Measurements from ENCODE around the gene CCL13. TPM values are rescaled to one million over a fixed set of nuclear protein-coding genes. Genes with fewer than 3 reads are reported as not detected.

The CCL13 gene
- total and polyA plus RNA-seq, 2 of the 8 experiments (the other 6 are each of a cell fraction or from before 2014, with no cell fraction given), result not detected

GRCh38 chr17:34375426-34375997, 19.2 kb downstream of the CCL13 start:
- Histone ChIP-seq H3K4me2 (ENCODE audit: insufficient read depth in 1 of 2, low read depth in 2 of 2, low read length in 2 of 2) (no peak overlapping the region), H3K36me3 (ENCODE audit: control insufficient read depth in 2 of 4, insufficient read depth in 4 of 4, low read length in 3 of 4) (no peaks in the 10 kb centered on the region), H2AK5ac (ENCODE audit: low read depth, low read length) (no peak overlapping the region), H2BK15ac (ENCODE audit: low read length) (no peak overlapping the region), H3K27me3 (replicated peaks in 1 of 4; ENCODE audit: control insufficient read depth in 3 of 4, extremely low read depth in 1 of 4, insufficient read depth in 3 of 4, low read length in 3 of 4) (no peaks in the 10 kb centered on the region), H2BK20ac (ENCODE audit: low read length) (no peak overlapping the region), H4K91ac (replicated peaks; ENCODE audit: insufficient read length, low read length) (no peak overlapping the region), H3K23ac (ENCODE audit: insufficient read length) (no peak overlapping the region), H3K9ac (replicated peaks in 1 of 4; ENCODE audit: extremely low read depth in 1 of 4, low read depth in 3 of 4, low read length in 3 of 4) (no peak overlapping the region), H3K56ac (replicated peaks; ENCODE audit: insufficient read length, low read depth, low read length) (no peak overlapping the region), H3K9me3 (ENCODE audit: insufficient read depth in 2 of 2, low read depth in 1 of 2, low read length in 1 of 2) (no peaks in the 10 kb centered on the region), H4K5ac (ENCODE audit: insufficient read length, low read depth, low read length) (no peak overlapping the region), H2BK12ac (ENCODE audit: low read depth, low read length) (no peak overlapping the region), H3K27ac (ENCODE audit: low read depth, low read length) (no peak overlapping the region), H3K14ac (ENCODE audit: insufficient read length) (no peak overlapping the region), H3K79me2 (ENCODE audit: control insufficient read depth in 1 of 2, insufficient read depth in 2 of 2, low read length in 2 of 2) (no peaks in the 10 kb centered on the region), H2BK5ac (ENCODE audit: low read depth, low read length) (no peak overlapping the region), H4K8ac (ENCODE audit: extremely low read depth, insufficient read depth, low read length) (no peak overlapping the region), H3K18ac (ENCODE audit: extremely low read depth, low read length) (no peak overlapping the region), H3K4ac (replicated peaks; ENCODE audit: insufficient read length, low read depth, low read length) (no peak overlapping the region), H2BK120ac (replicated peaks; ENCODE audit: low read depth, low read length) (no peak overlapping the region), H4K20me1 (replicated peaks in 1 of 2; ENCODE audit: control insufficient read depth in 1 of 2, insufficient read depth in 2 of 2, low read length in 2 of 2) (no peaks in the 10 kb centered on the region), H3K4me3 (ENCODE audit: extremely low read depth in 1 of 4, insufficient read depth in 2 of 4, low read depth in 3 of 4, low read length in 4 of 4) (no peak overlapping the region), H3K23me2 (ENCODE audit: low read depth, low read length) (no peaks in the 10 kb centered on the region), H3K79me1 (ENCODE audit: low read depth, low read length) (no peaks in the 10 kb centered on the region), H3K4me1 (replicated peaks in 1 of 4; ENCODE audit: control insufficient read depth in 3 of 4, insufficient read depth in 4 of 4, low read length in 3 of 4) (no peaks in the 10 kb centered on the region), H2AFZ (ENCODE audit: low read length) (no peak overlapping the region)
- 95% methylated on average over 11 of the region's 11 CpGs; no CpG with 5 or more reads in 1 of the 2 experiments for WGBS, 2 experiments (ENCODE audit: extremely low coverage in 1 of 2, insufficient coverage in 1 of 2, insufficient read length in 1 of 2, insufficient replicate concordance in 2 of 2, low coverage in 1 of 2, low lambda C conversion rate in 2 of 2, missing lambda C conversion rate in 1 of 2)
- no peak for DNase-seq (ENCODE audit: low read depth in 1 of 2, low spot score in 2 of 2)
- ChIA-PET CTCF (ENCODE audit: partially characterized antibody) (no interaction called here), POLR2A (ENCODE audit: partially characterized antibody) (interaction anchor here (0.6 kb wide), 1 partner anchor 218 kb away, joined by 3 read pairs; no protein-coding TSS in a partner anchor)
- no peak for FAIRE-seq
- TF ChIP-seq CREB1 (IDR thresholded peaks at IDR 0.05), result no peak
- TF ChIP-seq HDAC2 (IDR thresholded peaks at IDR 0.05; ENCODE audit: borderline replicate concordance in 1 of 2, low read depth in 2 of 2, low read length in 2 of 2), result no peak
- no peak for TF ChIP-seq SAP30 (IDR thresholded peaks at IDR 0.05; ENCODE audit: insufficient read depth, insufficient replicate concordance, low read length)
- TF ChIP-seq ATF3 (IDR thresholded peaks at IDR 0.05; ENCODE audit: insufficient read depth, low read depth, low read length), result no peak
- no peak for TF ChIP-seq BRCA1 (IDR thresholded peaks at IDR 0.05; ENCODE audit: low read depth, low read length)
- TF ChIP-seq TBP (IDR thresholded peaks at IDR 0.05; ENCODE audit: low read depth, low read length), result no peak
- no peak for TF ChIP-seq TCF12 (IDR thresholded peaks at IDR 0.05; ENCODE audit: low read depth, low read length)
- TF ChIP-seq MAX (IDR thresholded peaks at IDR 0.05), result no peak
